Nephron (organoid): ENCODE measurements around the gene KAT7.
A peak's percentile ranks its signal among the peaks of the same experiment; 100 is the strongest.

Experiments used
- H3K27ac Mint-ChIP-seq, 3 experiments: 2 replicates each; pipeline ENCODE4 v1.8.0; 2020; ENCODE audit warnings: mixed read lengths in 3 of 3, mild to moderate bottlenecking in 2 of 3, moderate library complexity in 1 of 3
- H3K27me3 Mint-ChIP-seq: 2 replicates; pipeline ENCODE4 v1.8.0; 2021; ENCODE audit warnings: low read depth, mild to moderate bottlenecking, moderate library complexity, mixed read lengths
- H3K36me3 Mint-ChIP-seq: 2 replicates; pipeline ENCODE4 v1.8.0; 2020; ENCODE audit warnings: low read depth, mixed read lengths
- H3K4me1 Mint-ChIP-seq: 2 replicates; pipeline ENCODE4 v1.8.0; 2020; ENCODE audit warnings: mixed read lengths
- H3K4me3 Mint-ChIP-seq, 3 experiments: 2 replicates each; pipeline ENCODE4 v1.8.0; 2020; ENCODE audit warnings: mild to moderate bottlenecking in 3 of 3, mixed read lengths in 3 of 3, moderate library complexity in 2 of 3
- H3K9me3 Mint-ChIP-seq: 2 replicates; pipeline ENCODE4 v1.8.0; 2020; ENCODE audit warnings: mixed read lengths
- CTCF ChIP-seq, 3 experiments: fragments of 200-600 bp; sonication (generic); IDR thresholded peaks; one replicate each; pipeline ENCODE4 v1.5.0; 2021; ENCODE audit warnings: antibody characterized with exemption in 3 of 3; ENCODE audit not compliant: unreplicated experiment in 3 of 3

KAT7 gene

GRCh38 chr17:49873926-49874325 is 85.4 kb downstream of the KAT7 start:
- no peak for TF ChIP-seq CTCF (IDR thresholded peaks at IDR 0.05; ENCODE audit: unreplicated experiment in 3 of 3)
- H3K36me3 Mint-ChIP-seq, result no peaks in the 10 kb centered on the region

GRCh38 chr17:49874911-49875310 is 86.4 kb downstream of the KAT7 start:
- H3K4me3 Mint-ChIP-seq, result no peak overlapping the region
- H3K27me3 Mint-ChIP-seq, result peaks cover 31% of the 10 kb centered on the region
- H3K9me3 Mint-ChIP-seq, result no peaks in the 10 kb centered on the region

More at GRCh38 chr17:49873926-49874325, 85.4 kb downstream of the KAT7 start:
- no peak overlapping the region for H3K4me3 Mint-ChIP-seq
- H3K9me3 Mint-ChIP-seq, result no peaks in the 10 kb centered on the region
- peaks cover 5% of the 10 kb centered on the region for H3K4me1 Mint-ChIP-seq
- H3K27ac Mint-ChIP-seq, result no peak overlapping the region
- H3K27me3 Mint-ChIP-seq, result peaks cover 21% of the 10 kb centered on the region

GRCh38 chr17:49875685-49876084 is 87.2 kb downstream of the KAT7 start:
- peaks cover 4% of the 10 kb centered on the region for H3K4me1 Mint-ChIP-seq
- no peaks in the 10 kb centered on the region for H3K36me3 Mint-ChIP-seq
- TF ChIP-seq CTCF (IDR thresholded peaks at IDR 0.05; ENCODE audit: unreplicated experiment in 3 of 3), result no peak
- no peak overlapping the region for H3K4me3 Mint-ChIP-seq
- no peaks in the 10 kb centered on the region for H3K9me3 Mint-ChIP-seq
- H3K27ac Mint-ChIP-seq, result no peak overlapping the region
- H3K27me3 Mint-ChIP-seq, result peaks cover 39% of the 10 kb centered on the region

More at GRCh38 chr17:49874911-49875310, 86.4 kb downstream of the KAT7 start:
- no peaks in the 10 kb centered on the region for H3K36me3 Mint-ChIP-seq
- H3K27ac Mint-ChIP-seq, result no peak overlapping the region
- TF ChIP-seq CTCF (IDR thresholded peaks at IDR 0.05; ENCODE audit: unreplicated experiment in 3 of 3), result no peak
- peaks cover 4% of the 10 kb centered on the region for H3K4me1 Mint-ChIP-seq

GRCh38 chr17:49878931-49879904 is 90.7 kb downstream of the KAT7 start:
- Mint-ChIP-seq H3K27me3 (peaks cover 69% of the 10 kb centered on the region), H3K36me3 (no peaks in the 10 kb centered on the region), H3K4me1 (no peaks in the 10 kb centered on the region), H3K9me3 (no peaks in the 10 kb centered on the region), H3K27ac (no peak overlapping the region), H3K4me3 (no peak overlapping the region)
- no peak for TF ChIP-seq CTCF (IDR thresholded peaks at IDR 0.05; ENCODE audit: unreplicated experiment in 3 of 3)

- TF ChIP-seq CTCF (IDR thresholded peaks at IDR 0.05; ENCODE audit: unreplicated experiment in 3 of 3), result peak; percentile 98 to 99 (median 99)
- no peaks in the 10 kb centered on the region for H3K9me3 Mint-ChIP-seq
- H3K4me1 Mint-ChIP-seq, result no peaks in the 10 kb centered on the region
These were observed 92.0 kb downstream of the KAT7 start for GRCh38 chr17:49880291-49881053.

More at GRCh38 chr17:49880291-49881053, 92.0 kb downstream of the KAT7 start:
- H3K36me3 Mint-ChIP-seq, result no peaks in the 10 kb centered on the region
- H3K27ac Mint-ChIP-seq, result no peak overlapping the region
- H3K4me3 Mint-ChIP-seq, result peak overlapping the region in 2 of 3 experiments; percentile 34 to 60
- H3K27me3 Mint-ChIP-seq, result peaks cover 65% of the 10 kb centered on the region
